Inflammatory macrophage (primary cell): ENCODE measurements around the gene GOLGA6L7.
"Not testable (repeated sequence)": the region's sequence is repeated elsewhere in the genome, so short reads cannot be mapped to it uniquely, and the experiment has no call there.

Experiments
- DNase-seq, 2 donors: peaks; one replicate each; pipeline ENCODE4 v3.0.0-alpha.2; 2020 to 2022

GOLGA6L7 gene

DNA sequence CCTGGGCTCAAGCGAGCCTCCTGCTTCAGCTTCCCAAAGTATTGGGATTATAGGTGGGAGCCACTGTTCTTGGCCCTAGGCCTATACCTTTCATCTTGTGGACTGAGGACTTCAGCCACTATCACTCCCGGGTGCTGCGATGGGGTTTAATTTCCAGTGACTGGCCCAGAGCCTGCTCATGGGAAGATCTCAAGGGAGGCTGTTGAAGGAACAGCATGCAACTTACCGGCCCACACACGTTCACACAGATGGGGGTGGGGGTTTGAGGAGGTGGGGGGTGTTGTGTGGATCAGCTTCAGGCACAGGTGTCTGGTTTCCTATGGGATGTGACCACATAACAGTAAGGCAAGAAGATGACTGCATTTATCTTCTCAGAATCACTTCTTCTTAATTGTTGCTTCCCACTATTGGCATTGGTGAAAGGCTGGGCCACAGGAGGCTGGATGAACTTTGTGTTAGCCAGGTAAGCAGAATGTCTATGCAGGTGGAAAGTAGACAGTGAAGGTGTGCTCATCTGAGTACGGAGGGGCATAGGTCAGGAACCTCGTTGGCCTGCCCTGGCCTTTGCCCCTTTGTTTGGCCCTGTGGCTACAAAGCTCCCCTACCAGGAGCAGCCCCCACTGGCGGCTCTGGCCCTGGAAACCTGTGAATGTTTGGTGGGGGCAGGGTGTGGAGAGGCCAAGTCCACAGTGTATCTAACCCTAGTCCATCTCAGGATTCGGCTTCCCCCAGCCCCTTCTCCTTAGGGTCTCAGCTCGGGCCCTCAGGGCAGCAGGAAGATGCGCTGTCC lies 35.9 kb upstream of the GOLGA6L7 start:
- no peak for DNase-seq

DNA sequence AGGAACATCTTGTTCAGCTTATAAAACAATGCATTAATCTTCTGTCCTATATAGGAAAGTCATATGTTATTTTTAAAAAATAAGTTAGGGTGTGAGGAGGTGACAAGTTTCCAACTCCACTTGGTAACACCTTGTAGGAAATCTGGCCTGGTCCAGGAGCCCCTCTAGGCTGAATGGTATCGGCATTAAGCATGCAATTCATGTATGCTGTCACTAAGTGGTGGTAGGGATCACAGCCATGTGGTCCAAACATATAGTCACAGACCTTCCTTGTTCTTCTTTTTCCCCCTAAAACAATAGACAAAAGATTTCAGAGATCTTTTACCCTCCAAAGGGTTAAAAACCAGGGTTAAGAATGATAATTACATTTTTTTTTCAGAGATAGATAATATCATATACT lies 33.2 kb upstream of the GOLGA6L7 start:
- no peak for DNase-seq

DNA sequence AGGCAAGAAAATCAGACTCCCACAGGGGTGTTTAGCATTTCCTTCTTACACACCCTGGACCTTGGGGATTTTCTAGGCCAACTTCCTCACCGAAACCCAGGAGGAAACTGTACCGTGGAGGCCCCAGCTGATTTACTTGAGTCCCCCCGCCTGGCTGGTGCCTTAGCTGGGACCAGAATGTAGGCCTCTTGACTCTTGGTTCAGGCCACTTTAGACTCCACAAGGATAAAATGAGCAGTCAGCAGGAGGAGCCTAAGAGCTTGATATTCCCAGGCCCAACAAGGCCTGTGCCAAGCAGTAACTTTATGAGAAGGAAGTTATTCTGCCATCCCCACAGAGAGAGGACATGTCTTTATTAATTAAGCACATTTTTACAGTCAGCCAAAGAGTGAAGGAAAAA lies 32.7 kb upstream of the GOLGA6L7 start:
- no peak for DNase-seq

DNA sequence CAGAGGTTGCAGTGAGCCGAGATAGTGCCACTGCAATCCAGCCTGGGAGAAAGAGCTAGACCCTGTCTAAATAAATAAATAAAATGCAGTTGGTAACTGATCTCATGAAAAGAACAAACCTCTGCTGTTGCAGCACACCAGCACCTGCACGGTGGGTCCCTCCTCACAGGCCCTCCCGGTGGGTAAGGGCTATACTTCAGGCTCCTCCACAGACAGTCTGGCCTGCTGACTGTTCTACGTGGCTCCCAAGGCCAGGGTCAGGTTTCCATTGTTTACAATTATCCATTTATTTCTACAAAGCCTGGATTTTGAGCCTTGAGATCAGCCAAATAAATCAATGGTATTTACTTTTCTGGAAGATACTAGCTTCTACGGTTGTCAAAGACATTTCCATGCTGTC lies 32.2 kb upstream of the GOLGA6L7 start:
- DNase-seq = no peak

DNA sequence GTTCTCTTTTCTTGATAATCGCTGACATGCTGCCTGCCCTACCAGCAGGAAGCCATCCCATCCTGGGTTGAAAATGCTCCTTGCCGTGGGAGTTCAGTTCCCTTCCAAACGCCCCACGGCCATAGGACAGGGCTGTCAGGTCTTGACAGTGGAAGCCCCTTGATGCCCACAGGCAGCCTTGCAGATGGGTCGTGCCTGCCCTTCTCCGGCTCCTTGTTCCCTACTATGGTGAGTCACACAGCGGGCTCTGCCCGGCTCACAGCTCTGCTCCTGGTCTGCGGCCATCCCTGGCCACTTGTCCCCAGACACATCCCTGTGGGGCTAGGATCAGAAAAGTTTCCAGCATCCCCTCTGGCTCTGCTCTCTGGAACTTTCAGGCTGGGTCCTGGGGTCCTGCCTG lies 31.1 kb upstream of the GOLGA6L7 start:
- DNase-seq = no peak

DNA sequence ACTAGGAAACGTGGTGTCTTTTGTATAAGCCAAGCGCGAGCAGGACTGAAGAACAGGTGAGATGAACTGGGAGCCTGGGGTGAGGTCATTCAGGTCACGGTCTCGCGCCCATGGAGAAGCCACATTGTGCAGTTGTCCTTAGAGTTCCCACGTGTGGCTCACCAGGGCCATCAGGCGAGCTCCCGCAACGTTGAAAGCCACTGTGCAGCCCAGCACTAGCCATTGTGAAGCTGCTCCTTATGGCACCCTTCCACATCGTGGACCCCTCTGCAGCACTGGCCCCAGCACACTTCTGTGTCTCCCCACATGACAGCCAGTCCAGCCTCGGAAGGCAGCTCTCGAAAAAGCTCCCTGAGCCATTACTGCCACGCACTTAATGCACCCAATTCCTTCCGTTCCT lies 29.8 kb upstream of the GOLGA6L7 start:
- DNase-seq = no peak

DNA sequence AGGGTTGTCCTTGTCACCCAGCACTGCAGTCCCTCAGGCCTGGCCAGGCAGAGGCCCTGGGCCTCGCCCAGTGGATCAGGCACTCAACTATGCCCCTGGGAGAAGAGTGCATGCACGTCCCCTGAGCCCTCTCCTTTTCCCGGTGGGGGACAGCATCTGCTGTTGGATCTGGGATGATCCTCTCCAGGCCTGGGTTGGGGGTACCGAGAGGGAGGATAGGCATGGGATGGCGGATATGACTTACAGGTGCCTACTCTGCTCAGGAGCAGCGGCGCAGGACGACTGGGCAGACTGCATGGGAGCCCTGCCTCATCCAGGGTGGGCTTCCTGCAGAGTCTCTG lies 28.4 kb upstream of the GOLGA6L7 start:
- DNase-seq = no peak

DNA sequence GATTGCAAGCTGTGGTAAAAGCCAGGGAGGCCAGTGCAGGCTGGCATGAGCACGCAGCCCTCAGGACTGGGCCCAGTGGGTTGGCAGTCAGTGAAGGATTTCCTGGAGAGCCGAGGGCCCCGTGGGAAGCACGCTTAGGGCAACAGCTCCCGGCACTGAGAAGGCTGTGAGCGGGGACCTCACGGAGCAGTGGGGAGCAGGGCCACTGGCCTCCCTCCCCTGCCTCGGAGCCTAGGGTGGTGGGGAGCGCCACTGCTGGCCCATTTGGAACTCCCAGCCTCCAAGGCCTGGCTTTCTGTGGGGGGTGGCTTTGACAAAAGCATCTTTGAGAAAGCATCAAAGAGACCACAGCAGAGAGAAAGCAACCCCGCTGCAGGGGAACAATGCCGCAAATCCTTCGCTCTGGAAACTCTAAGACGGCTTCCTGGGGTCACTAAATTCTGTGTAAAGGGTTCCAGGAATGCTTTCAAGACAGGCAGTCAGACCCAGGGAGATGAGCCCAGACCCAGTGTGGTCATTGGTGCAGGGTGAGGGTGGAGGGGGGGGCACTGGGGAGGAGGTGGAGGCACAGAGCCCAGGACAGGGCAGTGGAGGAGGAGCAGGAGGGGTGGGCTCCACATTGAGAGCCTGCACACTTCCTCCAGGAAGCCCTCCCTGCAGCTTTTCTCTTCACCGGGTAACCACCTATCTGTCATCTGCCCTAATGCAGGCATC lies 27.8 kb upstream of the GOLGA6L7 start:
- DNase-seq = no peak

DNA sequence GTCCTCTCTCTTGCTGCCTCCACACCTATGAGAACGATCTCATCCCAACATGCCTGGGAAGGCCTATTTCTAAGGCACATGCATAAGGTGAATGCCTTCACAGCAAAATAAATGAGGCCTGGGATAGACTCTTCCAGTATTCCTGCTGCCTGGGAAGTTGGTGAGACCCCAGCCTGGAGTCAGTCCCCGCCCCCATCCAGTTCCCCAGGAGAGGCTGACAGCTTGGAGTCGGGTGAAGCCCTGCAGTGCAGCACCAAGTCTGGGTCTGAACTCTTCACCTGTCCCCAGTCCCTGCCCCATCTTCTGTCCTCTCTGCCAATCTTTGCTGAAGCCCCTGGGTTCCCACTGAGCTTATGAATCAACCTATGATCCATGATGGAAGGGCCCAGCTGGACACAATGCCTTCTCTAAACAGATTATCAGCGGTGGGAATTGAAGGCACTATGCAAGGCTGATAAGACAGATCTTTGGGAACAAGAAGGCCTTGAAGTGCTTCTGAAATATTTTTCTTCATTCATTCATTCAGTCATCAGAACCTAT lies 27.1 kb upstream of the GOLGA6L7 start:
- no peak for DNase-seq

DNA sequence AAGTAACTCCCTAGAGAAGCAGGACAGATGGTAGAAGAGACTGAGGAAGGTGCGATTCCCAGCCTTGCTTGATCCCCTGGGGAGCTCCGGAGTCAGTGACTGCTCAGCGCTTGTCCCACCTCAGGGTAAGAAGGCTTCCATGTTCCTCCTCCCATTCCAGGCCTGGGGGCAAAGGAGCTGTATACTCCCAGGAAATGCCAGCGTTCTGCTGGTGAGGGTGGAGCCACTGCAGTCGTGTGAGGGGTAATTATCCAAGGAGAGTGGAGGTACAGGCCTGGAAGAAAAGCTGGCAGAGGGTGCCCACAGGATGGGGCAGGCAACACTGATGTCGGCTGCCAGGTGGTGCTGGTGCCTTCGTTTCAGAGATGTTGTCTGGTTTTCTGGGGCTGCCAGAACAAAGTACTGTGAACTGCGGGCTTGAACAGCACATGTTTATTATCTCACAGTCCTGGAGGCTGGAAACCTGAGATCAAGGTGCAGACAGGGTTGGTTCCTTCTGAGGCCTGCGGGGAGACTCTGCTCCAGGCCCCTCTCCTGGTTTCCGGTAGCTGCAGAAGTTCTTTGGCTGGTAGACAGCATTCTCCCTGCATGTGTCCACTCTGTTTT lies 25.2 kb upstream of the GOLGA6L7 start:
- no peak for DNase-seq

DNA sequence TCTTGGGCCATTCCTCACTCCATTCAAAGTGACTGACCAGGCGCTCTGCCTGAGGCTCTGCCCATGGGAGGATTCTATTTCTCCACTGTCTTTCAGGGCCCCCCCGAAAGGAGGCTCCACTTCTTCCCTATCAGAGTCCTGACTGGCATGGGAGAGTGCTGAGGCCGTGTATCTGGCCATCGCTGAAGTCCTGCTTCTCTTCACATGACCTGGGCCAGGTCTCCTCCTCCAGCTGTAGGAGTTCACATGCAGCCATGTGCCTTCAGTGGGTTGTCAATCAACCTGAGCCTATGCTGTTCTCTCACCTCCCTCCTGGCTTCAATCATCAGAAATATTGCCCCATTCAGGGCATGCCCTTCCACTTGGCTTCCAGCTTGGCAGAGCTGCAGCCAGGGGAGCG lies 24.6 kb upstream of the GOLGA6L7 start:
- no peak for DNase-seq

DNA sequence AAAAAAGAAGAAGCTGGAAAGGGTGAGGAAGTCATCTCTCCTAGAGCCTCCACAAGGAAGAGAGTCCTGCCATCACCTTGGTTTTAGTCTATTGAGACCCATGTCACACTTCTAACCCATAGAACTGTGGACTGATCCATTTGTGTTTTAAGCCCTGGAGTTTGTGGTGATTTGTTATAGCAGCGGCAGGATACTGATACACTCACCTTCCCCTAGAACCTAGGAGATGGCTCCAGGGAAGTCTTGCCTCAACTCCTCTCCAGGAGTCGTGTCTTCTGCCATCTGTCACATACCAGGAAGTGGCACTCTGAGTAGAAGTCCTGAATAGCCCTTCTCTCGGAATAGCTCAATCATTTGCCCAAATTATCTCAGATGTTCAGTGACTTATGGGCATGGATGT lies 22.7 kb upstream of the GOLGA6L7 start:
- DNase-seq = no peak

DNA sequence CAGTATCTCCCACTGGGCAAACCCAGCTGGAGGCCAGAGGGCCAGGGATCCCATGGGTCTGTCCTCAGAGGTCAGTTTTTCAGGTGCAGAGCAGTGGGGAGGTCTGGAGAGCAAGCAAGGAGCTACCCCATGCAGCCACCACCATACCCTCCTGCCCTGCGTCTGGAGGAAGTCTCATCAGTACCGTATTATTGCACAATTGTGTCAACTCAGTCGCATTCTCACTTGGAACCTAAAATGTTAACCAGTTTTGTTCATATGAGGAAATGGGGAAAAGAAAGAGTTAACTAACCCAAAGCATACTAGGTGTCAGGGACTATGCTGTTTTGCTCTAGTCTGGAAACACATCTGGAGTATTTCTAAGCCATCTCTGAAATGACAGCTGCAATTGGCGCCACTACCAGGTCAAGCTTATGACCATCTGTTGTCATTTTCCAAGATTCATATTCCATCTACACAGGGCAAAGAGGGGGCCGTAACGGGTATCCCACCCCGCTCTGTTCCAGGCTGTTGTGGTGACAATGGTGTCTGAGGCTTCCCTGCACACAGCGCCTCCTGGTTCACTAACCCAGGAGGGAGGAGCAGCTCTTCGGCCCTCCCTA lies 20.4 kb upstream of the GOLGA6L7 start:
- no peak for DNase-seq

DNA sequence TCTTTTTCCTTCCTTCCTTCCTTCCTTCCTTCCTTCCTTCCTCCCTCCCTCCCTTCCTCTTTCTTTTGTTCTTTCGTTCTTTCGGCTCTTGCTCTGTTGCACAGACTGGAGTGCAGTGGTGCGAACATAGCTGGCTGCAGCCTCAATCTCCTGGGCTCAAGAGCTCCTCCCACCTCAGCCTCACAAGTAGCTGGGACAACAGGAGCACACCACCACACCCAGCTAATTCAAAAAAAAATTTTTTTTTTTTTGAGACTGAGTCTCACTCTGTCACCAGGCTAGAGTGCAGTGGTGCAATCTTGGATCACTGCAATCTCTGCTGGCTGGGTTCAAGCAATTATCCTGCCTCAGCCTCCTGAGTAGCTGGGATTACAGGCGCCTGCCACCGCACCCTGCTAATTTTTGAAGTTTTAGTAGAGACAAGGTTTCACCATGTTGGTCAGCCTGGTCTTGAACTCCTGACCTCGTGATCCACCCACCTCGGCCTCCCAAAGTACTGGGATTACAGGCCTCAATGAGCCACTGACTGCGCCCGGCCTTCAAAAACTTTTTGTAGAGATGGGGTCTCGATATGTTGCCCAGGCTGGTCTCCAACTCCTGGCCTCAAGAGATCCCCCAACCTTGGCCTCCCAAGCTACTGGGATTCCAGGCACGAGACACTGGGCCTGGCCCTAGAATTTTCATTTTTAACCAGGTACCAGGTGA lies 13.3 kb upstream of the GOLGA6L7 start:
- not testable (repeated sequence) for DNase-seq

DNA sequence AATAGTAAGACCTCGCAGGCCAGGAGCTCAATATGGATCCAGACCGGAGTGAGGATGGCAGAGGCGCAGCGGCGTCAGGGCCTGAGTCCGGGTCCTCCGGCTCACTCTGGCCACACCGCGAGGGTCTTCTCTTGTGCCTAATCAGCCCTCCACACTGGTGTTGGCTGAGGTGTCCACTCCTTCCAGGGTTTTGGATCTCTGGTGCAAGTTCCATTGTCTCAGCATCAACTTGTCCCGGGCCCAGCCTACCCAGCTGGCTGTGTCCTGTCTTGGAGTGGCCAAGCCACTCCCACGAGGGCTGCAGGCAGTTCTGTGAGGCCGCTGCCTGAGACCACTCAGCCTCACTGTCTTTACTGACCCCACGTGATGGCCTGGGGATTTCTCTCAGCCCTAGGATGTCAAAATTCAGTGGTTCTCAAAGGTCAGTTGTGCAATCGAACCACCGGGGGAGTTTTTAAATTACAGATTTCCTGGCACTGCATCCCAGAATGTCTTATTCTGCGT lies 12.6 kb upstream of the GOLGA6L7 start:
- DNase-seq = peak; percentile 13 to 40

DNA sequence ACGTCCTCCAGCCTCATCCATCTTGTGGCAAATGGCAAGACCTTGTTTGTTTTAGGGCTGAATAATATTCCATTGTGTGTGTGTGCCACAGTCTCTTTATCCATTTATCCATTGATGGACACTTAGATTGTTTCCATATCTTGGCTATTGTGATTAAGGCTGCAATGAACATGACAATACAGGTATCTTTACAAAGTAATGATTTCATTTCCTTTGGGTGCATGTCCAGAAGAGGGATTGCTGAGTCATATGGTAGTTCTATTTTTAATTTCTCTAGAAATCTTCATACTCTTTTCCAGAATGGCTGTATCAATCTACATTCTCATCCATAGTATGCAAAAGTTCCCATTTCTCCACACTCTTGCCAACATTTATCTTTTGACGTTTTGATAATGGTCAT lies 6.1 kb upstream of the GOLGA6L7 start:
- DNase-seq = not testable (repeated sequence)

DNA sequence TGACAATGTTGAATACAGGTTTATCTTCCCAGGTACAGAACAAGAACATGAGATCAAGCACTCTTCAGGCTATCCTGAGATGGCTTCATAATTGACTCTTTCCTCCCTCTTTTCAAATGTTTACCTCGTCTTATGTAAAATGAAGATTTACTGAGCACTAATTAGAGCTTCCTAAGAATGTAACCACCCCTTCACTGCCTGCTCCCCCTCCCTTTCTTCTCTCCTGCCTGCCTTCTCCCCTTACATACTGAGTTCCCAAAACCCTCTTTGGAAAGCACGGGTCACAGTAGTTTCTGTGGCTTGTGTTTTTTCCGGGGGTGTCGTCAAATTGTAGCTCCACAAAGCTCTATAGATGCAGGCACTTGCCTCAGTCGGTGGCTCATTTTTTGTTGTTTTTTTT lies 5.2 kb upstream of the GOLGA6L7 start:
- not testable (repeated sequence) for DNase-seq

DNA sequence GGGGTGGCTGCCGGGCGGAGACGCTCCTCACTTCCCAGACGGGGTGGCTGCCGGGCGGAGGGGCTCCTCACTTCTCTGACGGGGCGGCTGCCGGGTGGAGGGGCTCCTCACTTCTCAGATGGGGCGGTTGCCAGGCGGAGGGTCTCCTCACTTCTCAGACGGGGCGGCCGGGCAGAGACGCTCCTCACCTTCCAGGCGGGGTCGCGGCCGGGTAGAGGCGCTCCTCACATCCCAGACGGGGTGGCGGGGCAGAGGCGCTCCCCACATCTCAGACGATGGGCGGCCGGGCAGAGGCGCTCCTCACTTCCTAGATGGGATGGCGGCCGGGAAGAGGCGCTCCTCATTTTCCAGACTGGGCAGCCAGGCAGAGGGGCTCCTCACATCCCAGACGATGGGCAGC lies 1.3 kb upstream of the GOLGA6L7 start:
- not testable (repeated sequence) for DNase-seq

DNA sequence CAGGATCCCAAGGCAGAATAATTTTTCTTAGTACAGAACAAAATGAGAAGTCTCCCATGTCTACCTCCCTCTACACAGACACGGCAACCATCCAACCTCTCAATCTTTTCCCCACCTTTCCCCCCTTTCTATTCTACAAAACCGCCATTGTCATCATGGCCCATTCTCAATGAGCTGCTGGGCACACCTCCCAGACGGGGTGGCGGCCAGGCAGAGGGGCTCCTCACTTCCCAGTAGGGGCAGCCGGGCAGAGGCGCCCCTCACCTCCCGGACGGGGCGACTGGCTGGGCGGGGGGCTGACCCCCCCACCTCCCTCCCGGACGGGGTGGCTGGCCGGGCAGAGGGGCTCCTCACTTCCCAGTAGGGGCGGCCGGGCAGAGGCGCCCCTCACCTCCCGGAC lies 827 bp upstream of the GOLGA6L7 start:
- DNase-seq = not testable (repeated sequence)

DNA sequence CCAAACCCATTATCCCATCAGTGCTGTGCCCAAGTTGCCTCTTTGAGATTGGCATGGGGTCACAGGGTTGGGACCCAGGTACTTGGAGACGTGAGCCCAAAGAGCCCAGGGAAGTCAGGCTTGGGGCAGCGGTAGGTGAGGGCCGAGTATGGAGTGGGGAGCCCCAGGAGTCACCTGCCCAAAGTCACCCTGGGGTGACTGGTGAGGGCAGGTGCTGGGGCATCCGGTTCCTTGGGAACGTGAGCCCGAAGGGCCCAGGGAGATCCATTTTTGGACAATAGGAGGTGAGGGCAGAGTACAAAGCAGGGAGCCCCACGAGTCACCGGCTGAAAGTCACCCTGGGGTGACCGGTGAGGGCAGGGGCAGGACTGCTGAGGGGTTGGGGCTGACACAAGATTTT lies 485 bp downstream of the GOLGA6L7 start:
- DNase-seq = not testable (repeated sequence)

DNA sequence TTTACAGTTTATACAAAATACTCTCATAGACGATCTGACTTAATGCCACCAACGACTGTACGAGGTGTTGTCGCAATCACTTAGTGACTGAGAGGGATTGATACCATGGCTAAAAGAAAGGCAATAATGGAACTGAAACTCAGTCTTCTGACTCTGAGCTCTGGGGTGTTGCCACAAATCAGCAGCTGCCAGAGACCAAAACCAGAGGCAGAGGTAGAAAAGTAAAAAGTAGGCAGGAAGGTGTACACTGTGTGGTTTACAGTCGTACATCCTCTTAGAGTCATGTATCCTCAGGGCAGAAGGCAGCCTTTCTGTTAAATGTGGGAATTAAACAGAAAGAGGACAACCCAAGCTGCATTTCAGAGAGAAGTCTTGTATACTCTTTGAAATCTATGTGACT lies 1.2 kb downstream of the GOLGA6L7 start:
- DNase-seq = not testable (repeated sequence)

DNA sequence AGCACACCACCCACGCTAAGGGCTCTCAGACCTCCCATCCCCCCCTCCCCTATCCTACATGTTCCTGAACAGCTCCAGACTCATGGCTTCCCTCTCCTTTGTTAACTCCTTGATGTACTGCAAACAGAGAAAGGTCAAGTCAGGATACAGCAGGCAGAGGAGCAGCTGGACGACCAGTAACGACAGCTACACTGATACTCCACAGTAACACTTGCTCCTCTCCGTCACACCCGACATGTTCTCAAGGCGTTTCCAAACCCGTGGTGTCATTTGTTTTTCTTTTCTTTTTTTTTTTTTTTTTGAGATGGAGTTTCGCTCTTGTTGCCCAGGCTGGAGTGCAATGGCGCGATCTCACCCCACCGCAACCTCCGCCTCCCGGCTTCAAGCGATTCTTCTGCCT lies 4.3 kb downstream of the GOLGA6L7 start:
- not testable (repeated sequence) for DNase-seq
